Measurements from ENCODE around the gene HAUS5. TPM values are rescaled to one million over a fixed set of nuclear protein-coding genes. Genes with fewer than 3 reads are reported as not detected.

HAUS5 gene
- total RNA-seq, 1 experiment from 2014 or later, result 35.3 TPM

- CTCF ChIA-PET, result no interaction called here
- Mint-ChIP-seq H3K9me3 (ENCODE audit: low read depth, unreplicated experiment) (peaks cover 13% of the 10 kb centered on the region), H3K4me1 (ENCODE audit: low read depth, unreplicated experiment) (no peaks in the 10 kb centered on the region), H3K36me3 (ENCODE audit: insufficient read depth, unreplicated experiment) (no peaks in the 10 kb centered on the region), H3K27me3 (ENCODE audit: unreplicated experiment) (peaks cover 34% of the 10 kb centered on the region), H3K27ac (ENCODE audit: unreplicated experiment) (no peak overlapping the region), H3K4me3 (ENCODE audit: low read depth, unreplicated experiment) (no peak overlapping the region)
- BruUV-seq (replicated peaks), result no TSS peak
- DNase-seq, result no peak
- TF ChIP-seq CTCF (IDR thresholded peaks at IDR 0.05; ENCODE audit: unreplicated experiment), result no peak
- intact Hi-C loops (cut with micrococcal nuclease; ENCODE audit: unreplicated experiment), result no loop called here
Observed at GRCh38 chr19:35577918-35578317, 34.6 kb upstream of the HAUS5 start.

- Mint-ChIP-seq H3K4me1 (ENCODE audit: low read depth, unreplicated experiment) (no peaks in the 10 kb centered on the region), H3K4me3 (ENCODE audit: low read depth, unreplicated experiment) (no peak overlapping the region), H3K9me3 (ENCODE audit: low read depth, unreplicated experiment) (peaks cover 13% of the 10 kb centered on the region), H3K27ac (ENCODE audit: unreplicated experiment) (no peak overlapping the region), H3K27me3 (ENCODE audit: unreplicated experiment) (peaks cover 34% of the 10 kb centered on the region), H3K36me3 (ENCODE audit: insufficient read depth, unreplicated experiment) (no peaks in the 10 kb centered on the region)
- intact Hi-C loops (cut with micrococcal nuclease; ENCODE audit: unreplicated experiment), result no loop called here
- CTCF ChIA-PET, result no interaction called here
- no TSS peak for BruUV-seq (replicated peaks)
- TF ChIP-seq CTCF (IDR thresholded peaks at IDR 0.05; ENCODE audit: unreplicated experiment), result no peak
- no peak for DNase-seq
Observed at GRCh38 chr19:35578707-35579106, 33.8 kb upstream of the HAUS5 start.

GRCh38 chr19:35582760-35583159, 29.8 kb upstream of the HAUS5 start:
- H3K4me3 Mint-ChIP-seq (ENCODE audit: low read depth, unreplicated experiment), result no peak overlapping the region
- intact Hi-C loops (cut with micrococcal nuclease; ENCODE audit: unreplicated experiment), result no loop called here
- H3K9me3 Mint-ChIP-seq (ENCODE audit: low read depth, unreplicated experiment), result peaks cover 5% of the 10 kb centered on the region
- no peak for TF ChIP-seq CTCF (IDR thresholded peaks at IDR 0.05; ENCODE audit: unreplicated experiment)
- H3K36me3 Mint-ChIP-seq (ENCODE audit: insufficient read depth, unreplicated experiment), result no peaks in the 10 kb centered on the region
- DNase-seq, result no peak
- CTCF ChIA-PET, result no interaction called here
- no peak overlapping the region for H3K27ac Mint-ChIP-seq (ENCODE audit: unreplicated experiment)
- H3K27me3 Mint-ChIP-seq (ENCODE audit: unreplicated experiment), result peaks cover 53% of the 10 kb centered on the region
- H3K4me1 Mint-ChIP-seq (ENCODE audit: low read depth, unreplicated experiment), result no peaks in the 10 kb centered on the region
- no TSS peak for BruUV-seq (replicated peaks)

- BruUV-seq (replicated peaks), result no TSS peak
- intact Hi-C loops (cut with micrococcal nuclease; ENCODE audit: unreplicated experiment), result no loop called here
- no peaks in the 10 kb centered on the region for H3K36me3 Mint-ChIP-seq (ENCODE audit: insufficient read depth, unreplicated experiment)
- TF ChIP-seq CTCF (IDR thresholded peaks at IDR 0.05; ENCODE audit: unreplicated experiment), result no peak
- CTCF ChIA-PET, result interaction anchor here (0.5 kb wide), 1 partner anchor 18 kb away, joined by 8 read pairs; no protein-coding TSS in a partner anchor
- no peak for DNase-seq
- peaks cover 68% of the 10 kb centered on the region for H3K27me3 Mint-ChIP-seq (ENCODE audit: unreplicated experiment)
- H3K27ac Mint-ChIP-seq (ENCODE audit: unreplicated experiment), result no peak within 1 kb of the TSS
- no peaks in the 10 kb centered on the region for H3K4me1 Mint-ChIP-seq (ENCODE audit: low read depth, unreplicated experiment)
- H3K9me3 Mint-ChIP-seq (ENCODE audit: low read depth, unreplicated experiment), result peaks cover 5% of the 10 kb centered on the region
- H3K4me3 Mint-ChIP-seq (ENCODE audit: low read depth, unreplicated experiment), result no peak within 1 kb of the TSS
Observed at GRCh38 chr19:35585848-35586247, 26.7 kb upstream of the HAUS5 start, which contains the start of gene PMIS2. Gene PMIS2, plus strand, starts transcription at chr19:35586173. Its CDS starts 87 bp downstream, at chr19:35586260.

Data from Calu3 (cell line).